Activated CD4-positive, alpha-beta T cell treated with anti-CD3 and anti-CD28 coated beads, Interleukin-2, amount 50 U/mL, for 48 hours (primary cell): ENCODE data around the gene GRK5.
"Not testable (repeated sequence)": the region's sequence is repeated elsewhere in the genome, so short reads cannot be mapped to it uniquely, and the experiment has no call there.

Source experiments
- DNase-seq, 2 experiments: peaks; one replicate each; pipeline ENCODE4 v3.0.0-alpha.2; 2020

Gene GRK5

DNA sequence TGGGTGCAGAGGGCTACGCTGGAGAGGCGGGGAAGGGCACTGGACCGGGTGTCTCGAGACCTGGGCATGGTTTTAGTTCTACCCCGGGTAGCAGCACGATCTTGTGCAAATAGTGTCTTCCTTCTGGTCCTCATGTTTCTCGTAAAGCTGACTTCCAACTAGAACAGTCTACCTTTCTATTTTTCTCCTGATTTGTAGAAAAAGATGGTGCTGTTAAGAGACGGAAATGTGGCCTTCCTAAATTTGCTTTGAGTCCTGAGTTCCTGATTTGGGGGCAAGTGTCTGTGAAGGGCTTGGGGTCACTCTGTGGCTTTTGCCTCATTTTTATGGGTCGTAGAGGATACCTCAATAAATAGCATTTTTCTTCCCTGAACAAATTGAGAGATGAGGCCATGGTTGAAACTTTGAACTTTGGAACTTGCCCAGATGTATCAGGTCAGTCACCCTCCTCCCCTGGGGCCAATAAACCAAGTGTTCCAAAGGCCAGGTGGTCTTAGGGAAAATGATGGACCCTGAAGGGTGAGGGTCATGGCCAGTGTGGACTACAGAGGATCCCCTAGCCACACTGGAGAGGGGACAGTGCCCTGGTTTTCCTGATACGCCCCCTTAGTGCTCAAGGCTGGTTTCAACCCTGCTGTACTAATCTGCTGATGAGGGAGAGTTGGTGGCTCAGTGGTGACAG, 45.2 kb downstream of the GRK5 start:
- DNase-seq, result no peak

DNA sequence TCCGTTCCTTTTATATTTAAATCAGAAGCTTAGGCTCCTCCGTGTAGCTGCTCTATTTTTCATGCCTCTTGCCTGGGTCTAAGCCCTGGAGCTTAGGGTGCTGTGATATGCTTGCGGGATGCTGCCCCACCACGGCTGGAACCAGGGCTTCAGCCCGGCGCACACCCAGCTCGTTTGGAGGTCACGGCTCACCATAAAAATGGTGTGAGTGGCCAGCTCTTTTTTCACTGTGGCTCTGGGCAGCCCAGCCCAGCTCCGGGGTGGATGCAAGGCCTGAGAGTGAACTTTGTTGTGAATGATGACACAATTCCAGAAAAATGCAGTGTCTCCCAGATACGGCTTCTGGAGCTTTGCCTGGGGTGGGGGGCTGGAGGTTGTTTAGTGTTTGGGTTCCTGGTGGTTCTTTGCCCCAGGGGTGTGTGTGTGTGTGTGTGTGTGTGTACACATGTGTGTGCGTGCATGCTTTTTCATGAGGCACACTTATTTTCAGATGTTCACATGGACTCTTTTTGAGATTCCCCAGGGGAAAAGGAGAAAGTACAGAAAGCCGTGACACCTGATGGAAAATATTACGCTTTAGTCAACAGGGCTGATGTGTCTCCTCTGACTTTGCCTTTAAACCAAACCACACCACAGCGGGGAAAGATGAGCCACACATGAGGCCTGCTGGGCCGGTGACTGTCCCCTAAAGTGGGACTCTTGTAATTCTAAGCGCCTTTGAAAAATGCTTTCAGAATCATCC, 46.2 kb downstream of the GRK5 start:
- DNase-seq, result peak; percentile 62 to 72

DNA sequence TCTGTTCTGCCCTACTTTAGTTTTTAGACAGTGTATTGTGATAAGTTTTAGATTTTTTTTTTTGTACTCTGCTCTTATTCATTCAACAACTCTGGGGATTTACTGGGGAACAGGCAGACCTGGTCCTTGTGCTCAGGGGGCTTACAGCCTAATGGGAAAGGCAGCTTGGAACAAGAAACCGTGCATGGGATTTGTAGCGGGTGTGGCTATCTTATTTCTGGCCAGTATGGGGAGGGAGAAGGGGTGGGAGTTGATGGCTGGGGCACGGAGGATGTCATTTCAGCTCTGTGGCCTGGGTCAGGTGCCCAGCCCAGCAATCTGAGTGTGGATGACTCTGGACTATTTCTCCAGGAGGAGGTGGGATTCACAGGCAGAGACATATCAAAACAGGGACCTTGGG, 47.0 kb downstream of the GRK5 start:
- DNase-seq, result no peak

DNA sequence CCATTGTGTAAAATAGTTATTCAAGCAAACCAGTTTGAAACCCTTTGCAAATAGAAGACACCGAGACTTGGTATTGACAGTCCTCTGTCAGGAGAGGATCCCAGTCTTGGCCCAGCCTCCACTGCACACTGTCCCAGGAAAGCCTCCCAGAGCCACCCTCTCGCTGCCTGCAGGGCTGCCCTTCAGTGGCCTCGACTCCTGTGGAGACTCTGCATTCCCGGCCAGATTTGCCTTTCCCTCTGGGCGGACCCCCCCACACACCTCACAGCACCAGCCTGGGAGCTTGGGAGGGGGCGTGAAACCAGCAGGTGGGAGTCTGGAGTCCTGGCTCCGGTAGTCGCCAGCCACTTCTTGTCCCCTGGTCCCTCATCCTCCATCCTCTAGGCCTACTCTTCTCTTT, 48.7 kb downstream of the GRK5 start:
- DNase-seq, result no peak

DNA sequence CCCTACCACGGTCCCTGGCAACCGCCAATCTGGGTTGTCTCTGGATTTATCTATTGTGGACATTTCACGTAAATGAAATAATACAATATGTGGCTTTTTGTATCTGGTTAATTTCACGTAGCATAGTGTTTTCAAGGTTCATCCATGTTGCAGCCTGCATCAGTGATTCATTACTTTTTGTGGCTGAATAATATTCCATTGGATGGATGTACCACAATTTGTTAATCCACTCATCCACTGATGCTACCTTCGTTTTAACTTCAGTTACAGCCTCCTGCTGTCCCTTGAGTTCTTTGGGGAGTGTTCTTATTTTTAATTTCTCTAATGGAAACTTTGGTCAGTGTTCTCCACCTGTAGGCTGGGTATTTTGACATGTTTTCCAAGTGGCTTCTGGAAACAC, 49.5 kb downstream of the GRK5 start:
- DNase-seq, result no peak

DNA sequence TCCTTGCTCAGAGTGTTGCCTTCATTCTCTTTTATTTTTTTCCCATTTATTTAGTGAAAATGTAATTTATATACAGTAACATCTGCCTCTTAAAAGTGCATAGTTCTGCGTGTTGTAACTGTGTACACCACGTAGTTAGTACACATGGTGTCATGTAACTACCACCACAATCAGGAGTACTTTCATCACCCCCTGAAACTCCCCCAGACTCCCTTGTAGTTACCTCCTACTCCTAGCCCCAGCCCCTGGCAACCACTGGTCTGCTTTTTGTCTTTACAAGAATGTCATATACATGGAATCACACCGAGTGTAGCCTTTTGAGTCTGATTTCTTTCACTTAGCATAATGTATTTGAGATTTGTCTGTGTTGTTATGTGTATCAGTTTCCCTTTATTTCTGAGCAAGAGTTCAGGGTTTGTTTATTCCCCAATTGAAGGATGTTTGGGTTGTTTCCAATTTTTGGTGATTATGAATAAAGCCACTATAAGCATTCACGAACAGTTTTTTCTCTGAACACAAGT, 50.6 kb downstream of the GRK5 start:
- DNase-seq, result no peak

DNA sequence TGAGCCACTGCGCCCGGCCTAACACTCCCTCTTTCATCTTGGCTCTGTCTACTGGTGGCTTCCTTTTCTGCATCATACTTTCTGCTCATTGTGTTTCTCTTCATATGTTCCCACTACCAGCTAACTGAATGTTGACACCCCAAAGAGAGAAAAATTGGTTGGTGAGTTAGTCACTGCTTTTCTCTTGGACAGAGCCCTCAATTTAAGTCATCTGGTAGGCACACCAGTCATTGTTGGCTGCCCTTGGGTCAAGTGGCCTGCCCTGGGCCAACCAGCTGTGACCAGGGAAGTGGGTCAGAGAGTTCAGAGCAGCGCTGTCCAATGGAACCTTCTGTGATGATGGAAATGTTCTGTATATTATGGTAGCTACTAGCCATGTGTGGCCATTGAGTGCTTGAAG, 52.0 kb downstream of the GRK5 start:
- DNase-seq, result no peak

DNA sequence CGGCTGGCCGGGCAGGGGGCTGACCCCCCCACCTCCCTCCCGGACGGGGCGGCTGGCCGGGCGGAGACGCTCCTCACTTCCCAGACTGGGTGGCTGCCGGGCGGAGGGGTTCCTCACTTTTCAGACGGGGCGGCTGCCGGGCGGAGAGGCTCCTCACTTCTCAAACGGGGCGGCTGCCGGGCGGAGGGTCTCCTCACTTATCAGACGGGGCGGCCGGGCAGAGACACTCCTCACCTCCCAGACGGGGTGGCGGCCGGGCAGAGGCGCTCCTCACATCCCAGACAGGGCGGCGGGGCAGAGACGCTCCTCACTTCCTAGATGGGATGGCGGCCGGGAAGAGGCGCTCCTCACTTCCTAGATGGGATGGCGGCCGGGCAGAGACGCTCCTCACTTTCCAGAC, 53.6 kb downstream of the GRK5 start:
- not testable (repeated sequence) for DNase-seq

DNA sequence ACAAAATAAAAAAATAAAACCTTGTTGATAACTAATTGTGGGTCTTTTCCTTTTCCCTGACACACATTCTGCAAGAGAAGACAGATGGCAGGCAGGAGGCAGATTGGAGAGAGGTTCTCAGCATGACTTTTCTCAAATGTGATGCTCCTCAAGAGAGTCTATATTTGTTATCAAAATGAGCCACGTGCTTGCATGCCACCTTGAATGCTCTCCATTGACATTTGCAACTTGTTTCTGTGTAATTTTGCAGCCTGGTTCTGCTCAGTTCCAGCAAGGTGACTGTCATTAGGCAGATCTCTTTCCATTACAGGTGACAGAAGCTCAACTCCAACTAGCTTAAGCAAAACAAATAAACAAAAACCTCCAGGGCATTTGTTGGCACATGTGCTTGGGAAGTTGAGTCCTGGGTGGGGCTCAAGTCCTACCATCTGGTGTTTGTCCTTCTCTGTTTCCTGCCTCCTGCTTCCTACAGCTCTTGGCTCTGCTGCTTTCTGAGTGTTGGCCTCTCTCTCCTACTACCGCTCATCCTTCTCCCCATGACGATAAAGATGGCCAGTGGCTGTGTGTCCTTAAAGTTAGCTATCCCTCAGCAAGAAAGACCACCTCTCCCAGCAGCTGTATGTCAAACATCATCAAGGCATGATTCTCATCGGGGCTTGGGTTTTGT, 56.7 kb downstream of the GRK5 start:
- no peak for DNase-seq

DNA sequence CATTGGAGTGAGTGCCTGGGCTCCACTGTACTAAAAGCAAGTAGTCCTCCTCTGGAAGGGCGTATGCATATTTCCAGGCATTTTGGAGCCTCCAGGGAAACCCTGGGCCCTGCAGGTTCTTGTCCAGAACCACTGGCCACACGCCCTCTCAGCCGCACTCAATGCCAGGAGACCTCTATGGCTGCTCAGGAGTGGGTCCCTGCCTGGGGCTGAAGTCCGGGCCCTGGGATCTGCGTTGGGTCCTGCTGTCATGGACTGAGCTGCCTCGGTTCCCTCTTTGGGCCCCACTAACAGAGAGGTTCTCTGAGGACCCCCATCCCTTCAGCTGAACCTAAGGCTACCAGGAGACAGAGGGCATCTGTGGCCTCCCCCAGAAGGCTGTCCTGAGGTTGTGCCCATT, 58.3 kb downstream of the GRK5 start:
- DNase-seq, result no peak

DNA sequence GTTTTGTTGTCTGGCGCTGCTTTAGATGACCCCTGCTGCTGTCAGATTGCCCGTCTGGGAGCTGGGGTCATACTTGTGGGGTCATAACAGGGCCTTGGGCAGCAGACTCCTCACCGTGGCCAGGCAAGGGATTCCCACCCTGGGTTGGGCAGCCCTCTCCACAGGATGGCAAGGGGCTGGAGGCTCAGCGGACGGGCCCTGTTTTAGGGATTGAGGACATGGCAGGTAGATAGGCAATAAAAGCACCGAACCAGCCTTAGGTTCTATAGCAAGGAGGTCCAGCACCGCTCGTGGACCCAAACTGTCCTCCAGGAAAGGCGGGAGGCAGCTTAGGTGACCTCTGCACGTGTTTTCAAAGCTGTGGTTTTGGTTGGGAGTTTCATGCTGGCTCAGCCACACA, 60.0 kb downstream of the GRK5 start:
- no peak for DNase-seq

DNA sequence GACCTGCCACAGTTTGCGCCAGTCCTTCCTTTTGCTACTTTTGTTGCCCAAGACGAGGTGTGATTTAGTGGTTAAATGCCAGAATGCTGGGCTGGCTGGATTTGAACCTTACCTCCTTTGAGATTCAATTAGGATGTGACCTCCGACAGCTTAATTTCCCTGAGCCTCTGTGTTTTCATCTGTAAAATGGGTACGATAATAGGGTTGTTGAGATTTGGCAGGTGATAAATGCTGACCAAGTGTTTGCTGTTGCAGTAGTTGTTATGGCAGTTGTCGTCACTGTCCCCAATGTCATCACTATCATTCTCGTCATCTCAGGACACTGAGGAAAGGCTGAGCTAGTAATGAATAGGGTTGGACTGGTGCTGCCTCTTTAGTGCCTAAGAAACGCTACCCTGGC, 61.1 kb downstream of the GRK5 start:
- no peak for DNase-seq

DNA sequence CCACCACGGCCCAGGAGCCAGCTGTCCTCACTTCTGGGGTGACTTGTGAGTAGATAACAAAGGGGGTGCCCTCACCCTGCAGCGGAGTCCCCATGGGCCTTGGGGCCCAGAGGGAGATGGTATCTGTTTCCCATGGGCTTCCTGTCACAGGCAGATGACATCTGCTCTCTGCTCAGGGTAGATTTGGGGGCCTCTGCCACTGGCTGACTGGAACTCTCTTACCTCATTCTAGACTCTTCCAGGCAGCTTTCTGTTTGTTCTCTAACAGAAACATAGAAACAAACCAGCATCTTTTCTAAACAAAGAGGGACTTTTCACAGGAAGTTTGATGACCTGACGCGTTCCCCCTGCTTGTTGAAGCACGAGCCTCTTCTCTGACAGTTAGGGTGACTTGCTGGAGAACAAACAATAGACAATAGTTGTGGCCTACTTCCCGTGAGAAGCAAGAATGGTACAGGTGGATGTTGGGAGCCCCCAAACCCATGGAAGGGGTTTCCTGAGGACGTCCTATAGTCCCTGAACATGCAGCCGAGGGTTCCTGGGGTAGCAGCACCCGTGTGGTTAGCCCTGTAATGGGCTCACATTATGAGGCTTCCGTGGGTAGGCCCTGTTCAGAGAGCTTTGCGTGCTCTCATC, 61.6 kb downstream of the GRK5 start:
- peak; percentile 37 to 49 for DNase-seq

DNA sequence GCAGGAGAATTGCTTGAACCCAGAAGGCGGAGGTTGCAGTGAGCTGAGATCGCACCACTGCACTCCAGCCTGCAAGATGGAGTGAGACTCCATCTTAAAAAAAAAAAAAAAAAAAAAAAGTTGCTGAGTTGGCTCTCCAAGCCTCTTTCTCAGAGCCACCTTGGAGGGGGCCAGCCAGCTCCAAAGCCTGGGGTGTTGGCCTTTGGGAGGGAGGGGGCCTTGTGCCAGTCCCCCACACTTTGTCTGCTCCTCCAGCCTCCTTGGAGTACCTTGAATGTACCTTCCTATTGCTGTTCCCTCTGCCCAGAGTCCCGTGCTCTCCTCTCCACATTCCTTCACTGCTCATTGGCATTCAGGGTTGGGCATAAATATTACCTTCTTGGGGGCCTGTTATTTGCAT, 62.4 kb downstream of the GRK5 start:
- DNase-seq, result no peak

DNA sequence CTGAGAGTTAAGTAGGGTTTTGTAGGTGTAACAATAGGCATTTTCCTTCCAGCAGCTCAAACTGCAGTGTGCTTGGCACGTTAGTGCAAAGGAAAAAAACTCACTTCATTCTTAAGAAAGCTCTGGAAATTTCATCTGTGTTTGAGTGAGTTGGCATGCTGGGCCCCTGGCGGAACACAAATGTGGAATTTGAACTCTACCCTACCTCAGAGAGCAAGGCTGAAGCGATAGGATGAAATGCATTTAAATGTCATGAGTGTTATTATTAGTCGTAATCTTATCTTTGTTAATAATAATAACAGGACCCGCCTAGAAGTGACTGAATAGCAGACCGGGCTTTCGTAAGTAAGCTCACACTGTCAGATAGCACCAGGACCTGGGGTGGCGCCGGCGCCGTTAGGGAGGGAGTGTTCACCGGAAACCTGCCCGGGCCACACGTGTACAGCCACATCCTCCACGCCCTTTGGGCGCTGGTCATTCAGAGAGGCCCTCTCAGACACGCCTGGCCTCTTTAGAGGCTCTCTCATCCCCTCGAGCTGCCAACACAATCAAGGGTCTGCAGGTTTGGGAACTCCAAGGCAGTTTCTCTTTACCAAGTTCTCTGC, 63.5 kb downstream of the GRK5 start:
- DNase-seq, result peak; percentile 64 to 67

DNA sequence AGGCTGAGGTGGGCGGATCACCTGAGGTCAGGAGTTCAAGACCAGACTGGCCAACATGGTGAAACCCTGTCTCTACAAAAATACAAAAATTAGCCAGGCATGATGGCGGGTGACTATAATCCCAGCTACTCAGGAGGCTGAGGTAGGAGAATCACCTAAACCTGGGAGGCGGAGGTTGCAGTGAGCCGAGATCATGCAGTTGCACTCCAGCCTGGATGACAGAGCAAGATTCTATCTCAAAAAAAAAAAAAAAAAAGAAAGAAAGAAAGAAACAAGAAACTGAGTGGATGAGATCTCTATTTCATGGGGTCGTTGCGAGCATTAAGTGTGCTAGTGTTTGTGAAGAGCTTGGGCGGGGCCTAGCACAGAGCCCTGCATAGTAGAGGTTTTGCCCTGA, 65.0 kb downstream of the GRK5 start:
- DNase-seq, result not testable (repeated sequence)

DNA sequence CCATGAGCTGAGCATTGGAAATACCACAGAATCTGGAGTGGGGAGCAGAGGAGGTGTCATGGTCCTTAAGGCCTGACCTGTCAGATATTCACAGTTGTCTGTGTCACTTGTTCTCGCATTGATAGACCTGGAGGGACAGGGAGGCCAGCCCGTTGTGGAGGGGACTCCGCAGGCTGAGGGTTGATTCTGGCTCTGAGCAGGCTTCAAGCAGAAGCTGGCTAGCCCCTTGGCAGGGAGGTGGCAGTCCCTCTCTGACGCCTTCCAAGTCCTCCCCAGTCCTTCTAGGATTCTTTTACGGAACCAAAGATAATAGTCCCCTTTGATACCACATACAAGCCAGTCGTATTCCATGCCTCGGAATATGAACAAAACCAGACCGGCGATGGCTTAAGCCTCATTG, 65.4 kb downstream of the GRK5 start:
- DNase-seq, result no peak

DNA sequence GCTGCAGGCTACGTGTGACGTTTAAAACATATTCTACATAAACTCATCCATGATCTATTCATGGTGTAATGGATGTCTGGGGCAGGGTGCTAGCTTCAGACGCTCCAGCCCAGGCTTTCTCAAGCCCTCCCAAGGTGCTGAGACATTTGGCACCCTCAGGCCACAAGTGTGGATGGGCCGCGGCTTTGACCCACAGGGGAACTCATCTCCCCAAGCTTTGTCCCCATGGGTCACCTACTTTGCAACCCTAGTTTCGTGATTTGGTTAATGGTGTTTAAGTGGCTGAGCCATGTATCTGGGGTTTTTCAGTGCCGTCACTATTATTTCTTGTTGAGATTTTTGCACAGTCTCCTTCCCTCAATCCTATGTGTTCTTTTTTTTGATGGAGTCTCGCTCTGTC, 66.0 kb downstream of the GRK5 start:
- no peak for DNase-seq

DNA sequence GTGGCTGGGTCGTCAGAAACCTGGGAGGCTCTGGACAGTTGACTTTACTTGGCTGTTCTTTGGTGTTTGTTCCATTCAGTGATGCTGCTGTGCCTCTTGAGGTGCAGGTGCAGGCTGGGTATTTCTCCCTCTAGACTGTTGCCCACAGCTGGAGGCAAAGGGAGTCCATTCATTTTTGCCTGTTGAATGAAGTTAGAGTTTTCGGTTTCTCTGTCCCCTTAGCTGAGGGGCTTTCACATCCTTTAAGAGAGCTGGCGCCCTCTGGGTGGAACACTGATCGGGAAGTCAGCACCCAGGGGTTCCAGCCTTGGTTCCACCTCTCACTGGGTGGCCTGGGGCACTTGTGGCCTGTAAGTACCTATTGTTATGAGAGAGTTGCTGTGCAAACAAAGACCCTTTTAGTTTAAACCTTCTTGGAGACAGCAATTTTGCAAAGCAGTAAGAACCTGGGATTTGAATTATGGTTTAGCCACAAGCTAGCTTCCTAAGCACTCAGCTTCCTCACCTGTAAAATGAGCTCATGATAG, 67.2 kb downstream of the GRK5 start:
- no peak for DNase-seq

DNA sequence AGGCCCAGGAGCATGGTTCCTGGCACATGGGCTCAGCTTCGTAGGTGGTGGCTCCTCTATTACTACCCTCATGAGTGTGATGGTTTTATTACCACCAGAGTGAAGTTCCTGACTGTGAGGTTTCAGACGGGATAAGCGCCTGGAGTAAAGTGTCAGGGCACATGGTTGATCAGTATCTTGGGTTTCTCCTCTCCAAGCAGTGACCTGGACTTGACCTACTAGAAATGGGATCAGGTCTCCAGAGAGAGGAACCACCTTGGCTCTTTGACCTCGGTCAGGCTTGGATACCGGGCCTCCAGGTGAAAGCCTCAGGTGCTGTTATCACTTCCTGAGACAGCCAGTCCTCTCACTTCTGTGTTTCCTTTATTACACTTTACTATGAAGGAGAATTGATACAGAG, 67.7 kb downstream of the GRK5 start:
- no peak for DNase-seq

DNA sequence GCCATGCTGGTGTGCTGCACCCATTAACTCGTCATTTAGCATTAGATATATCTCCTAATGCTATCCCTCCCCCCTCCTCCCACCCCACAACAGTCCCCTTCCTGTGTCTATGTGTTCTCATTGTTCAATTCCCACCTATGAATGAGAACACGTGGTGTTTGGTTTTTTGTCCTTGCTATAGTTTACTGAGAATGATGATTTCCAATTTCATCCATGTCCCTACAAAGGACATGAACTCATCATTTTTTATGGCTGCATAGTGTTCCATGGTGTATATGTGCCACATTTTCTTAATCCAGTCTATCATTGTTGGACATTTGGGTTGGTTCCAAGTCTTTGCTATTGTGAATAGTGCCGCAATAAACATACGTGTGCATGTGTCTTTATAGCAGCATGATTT, 68.8 kb downstream of the GRK5 start:
- DNase-seq, result not testable (repeated sequence)

DNA sequence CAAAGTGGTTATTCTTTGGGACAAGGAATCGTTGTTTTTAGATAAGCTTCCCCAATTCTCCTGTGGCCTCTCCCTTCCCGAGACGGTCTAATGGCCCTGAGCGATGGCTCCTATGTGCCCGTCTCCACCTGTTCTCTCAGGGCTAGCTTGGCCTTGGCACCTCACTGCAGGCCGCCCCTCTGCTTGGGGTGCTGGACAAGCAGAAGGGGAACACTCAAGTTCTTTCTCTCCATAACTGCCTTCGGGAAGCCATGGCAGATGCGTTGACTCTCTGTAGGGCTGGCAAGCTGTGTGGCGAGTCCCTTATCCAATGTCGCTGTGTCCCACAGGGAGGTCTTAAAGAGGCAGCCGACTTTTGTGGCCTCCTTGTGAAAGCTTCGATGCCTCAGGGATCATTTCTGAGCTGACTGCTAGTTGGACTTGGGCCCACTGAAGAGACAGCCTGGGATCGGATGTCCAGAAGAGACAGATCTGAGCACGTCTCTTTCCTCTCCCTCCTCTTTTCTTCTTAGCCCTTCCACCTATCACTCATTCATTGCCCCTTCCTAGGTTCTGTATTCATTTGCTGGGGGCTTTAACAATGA, 70.8 kb downstream of the GRK5 start:
- no peak for DNase-seq
